Measurements from ENCODE around the gene TKTL1. TPM values are rescaled to one million over a fixed set of nuclear protein-coding genes. Genes with fewer than 3 reads are reported as not detected.
A peak's percentile ranks its signal among the peaks of the same experiment; 100 is the strongest.

TKTL1 gene
- total RNA-seq, 1 donor from 2014 or later = not detected

- DNase-seq (ENCODE audit: low read depth, low spot score) = no peak
Measured at GRCh38 chrX:154374313-154375155, 78.9 kb downstream of the TKTL1 start, which contains the start of gene FLNA. Gene FLNA (minus strand): TSS chrX:154374634. CDS start chrX:154371245, 3,389 bp downstream.

DNA sequence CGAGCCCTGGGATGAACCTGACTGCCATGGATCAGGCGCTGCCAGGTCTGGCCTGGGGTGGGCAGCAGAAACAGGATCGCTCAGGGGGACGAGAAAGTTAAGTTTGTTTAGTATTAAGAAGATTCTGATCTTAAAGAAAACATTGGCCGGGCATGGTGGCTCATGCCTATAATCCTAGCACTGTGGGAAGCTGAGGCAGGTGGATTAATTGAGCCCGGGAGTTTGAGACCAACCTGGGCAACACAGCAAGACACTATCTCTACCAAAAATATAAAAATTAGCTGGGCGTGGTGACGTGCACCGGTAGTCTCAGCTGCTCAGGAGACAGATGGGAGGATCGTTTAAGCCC, 79.5 kb downstream of the TKTL1 start:
- no peak for DNase-seq (ENCODE audit: low read depth, low spot score)

DNA sequence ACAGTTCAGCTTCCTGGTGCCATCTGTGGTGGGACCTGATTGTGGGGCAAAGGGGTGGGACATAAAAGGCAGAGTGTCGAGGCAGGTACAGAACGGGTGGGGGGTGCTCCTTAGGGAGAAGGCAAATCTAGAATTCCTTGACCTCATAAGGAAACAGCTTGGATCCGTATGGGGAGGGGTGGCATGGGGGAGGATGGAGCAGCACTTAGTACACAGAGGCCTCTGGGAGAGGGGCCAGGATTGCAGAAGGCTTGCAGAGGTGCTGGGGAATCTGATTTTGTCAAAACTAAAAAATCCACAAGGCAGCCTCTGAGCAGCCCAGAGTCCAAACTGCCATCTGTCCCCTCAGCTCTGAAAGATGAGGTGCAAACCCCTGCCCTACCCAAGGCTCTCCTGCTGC, 81.2 kb downstream of the TKTL1 start:
- no peak for DNase-seq (ENCODE audit: low read depth, low spot score)

- no peak for DNase-seq (ENCODE audit: low read depth, low spot score)
Measured at GRCh38 chrX:154378059-154378798, 82.6 kb downstream of the TKTL1 start.

DNA sequence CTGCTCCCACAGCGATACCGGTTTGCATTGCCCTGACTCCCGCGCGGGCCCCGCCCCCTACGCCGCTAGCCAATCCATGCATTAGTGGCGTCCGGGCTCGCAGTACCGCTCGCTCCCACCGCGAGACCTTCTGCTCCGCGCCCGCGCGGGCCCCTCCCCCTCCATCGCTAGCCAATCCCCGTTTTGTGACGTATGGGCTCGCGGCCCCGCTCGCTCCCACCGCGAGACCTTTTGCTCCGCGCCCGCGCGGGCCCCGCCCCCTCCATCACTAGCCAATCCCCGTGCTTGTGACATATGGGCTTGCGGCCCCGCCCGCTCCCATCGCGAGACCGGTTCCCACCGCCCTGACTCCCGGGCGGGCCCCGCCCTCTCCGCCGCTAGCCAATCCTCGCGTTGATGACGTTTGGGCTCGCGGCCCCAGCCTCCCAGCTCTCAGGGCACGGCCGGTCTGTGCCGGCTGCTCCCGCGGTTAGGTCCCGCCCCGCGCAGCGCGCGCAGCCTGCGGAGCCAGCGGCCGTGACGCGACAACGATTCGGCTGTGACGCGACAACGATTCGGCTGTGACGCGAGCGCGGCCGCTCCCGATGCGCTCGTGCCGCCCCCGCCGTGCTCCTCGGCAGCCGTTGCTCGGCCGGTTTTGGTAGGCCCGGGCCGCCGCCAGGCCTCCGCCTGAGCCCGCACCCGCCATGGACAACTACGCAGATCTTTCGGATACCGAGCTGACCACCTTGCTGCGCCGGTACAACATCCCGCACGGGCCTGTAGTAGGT, 83.4 kb downstream of the TKTL1 start, which contains the start of gene EMD:
TSS of gene EMD (plus strand) at position 497 of the 770 bp plus-strand sequence. CDS start at position 687, 190 bp downstream.
- DNase-seq (ENCODE audit: low read depth, low spot score) = peak; percentile 87

- no peak for DNase-seq (ENCODE audit: low read depth, low spot score)
Measured at GRCh38 chrX:154379569-154379951, 84.0 kb downstream of the TKTL1 start.

Other genes starting within 250 kb of the TKTL1 start
- 20.4 and 21.6 TPM in 2 replicates for gene MECP2, start 198.1 kb upstream of the TKTL1 start, total RNA-seq
- not detected in 2 replicates for gene OPN1LW, start 151.6 kb upstream of the TKTL1 start, total RNA-seq
- not detected in 2 replicates for gene OPN1MW, start 113.2 kb upstream of the TKTL1 start, total RNA-seq
- not detected in 2 replicates for gene OPN1MW2, start 76.0 kb upstream of the TKTL1 start, total RNA-seq
- not detected in 2 replicates for gene OPN1MW3, start 38.2 kb upstream of the TKTL1 start, total RNA-seq
- gene TEX28, start 671 bp upstream of the TKTL1 start, total RNA-seq = not detected in 2 replicates
- gene FLNA, start 78.8 kb downstream of the TKTL1 start, total RNA-seq = 1,775 and 2,557 TPM in 2 replicates
- gene EMD, start 83.5 kb downstream of the TKTL1 start, total RNA-seq = 20.1 and 23.5 TPM in 2 replicates
- 1,825 and 3,241 TPM in 2 replicates for gene RPL10, start 102.6 kb downstream of the TKTL1 start, total RNA-seq
- 107 and 134 TPM in 2 replicates for gene DNASE1L1, start 113.5 kb downstream of the TKTL1 start, total RNA-seq
- gene TAFAZZIN, start 115.7 kb downstream of the TKTL1 start, total RNA-seq = 17.7 and 18.6 TPM in 2 replicates
- gene ATP6AP1, start 132.9 kb downstream of the TKTL1 start, total RNA-seq = 66.5 and 104 TPM in 2 replicates
- gene GDI1, start 141.4 kb downstream of the TKTL1 start, total RNA-seq = 48.3 and 56.0 TPM in 2 replicates
- 82.1 and 86.7 TPM in 2 replicates for gene FAM50A, start 148.3 kb downstream of the TKTL1 start, total RNA-seq
- gene PLXNA3, start 162.5 kb downstream of the TKTL1 start, total RNA-seq = 6.9 and 10.9 TPM in 2 replicates
- 12.5 and 13.0 TPM in 2 replicates for gene LAGE3, start 183.5 kb downstream of the TKTL1 start, total RNA-seq
- 47.5 and 56.1 TPM in 2 replicates for gene UBL4A, start 190.8 kb downstream of the TKTL1 start, total RNA-seq
- 12.5 and 14.3 TPM in 2 replicates for gene SLC10A3, start 194.8 kb downstream of the TKTL1 start, total RNA-seq
- gene FAM3A, start 220.4 kb downstream of the TKTL1 start, total RNA-seq = 21.4 and 23.2 TPM in 2 replicates